GM12878 (cell line): ENCODE results near the gene SRP14. TPM values are rescaled to one million over a fixed set of nuclear protein-coding genes. Genes with fewer than 3 reads are reported as not detected.

Experiments used
- BMI1 ChIP-seq: fragments of 450-650 bp; IDR thresholded peaks from 2 replicates; pipeline ENCODE4 v1.6.1; 2016; ENCODE audit warnings: mild to moderate bottlenecking, moderate library complexity, borderline replicate concordance
- CBX5 ChIP-seq: sonication (generic); IDR thresholded peaks from 2 replicates; pipeline ENCODE4 v1.6.1; 2016; ENCODE audit warnings: low read depth, moderate library complexity, mild to moderate bottlenecking, inconsistent platforms
- EGR1 ChIP-seq, 2 experiments: IDR thresholded peaks; 1 replicate in 1 of 2; 2 replicates in 1 of 2; pipeline ENCODE4 v1.6.1; 2011 to 2012; ENCODE audit warnings: low read depth in 2 of 2, low read length in 2 of 2, borderline replicate concordance in 1 of 2, mild to moderate bottlenecking in 1 of 2, moderate library complexity in 1 of 2
- FOXK2 ChIP-seq: fragments of 450-650 bp; IDR thresholded peaks from 2 replicates; pipeline ENCODE4 v1.6.1; 2017; ENCODE audit warnings: mild to moderate bottlenecking, moderate library complexity
- GATAD2B ChIP-seq: fragments of 450-650 bp; conservative IDR thresholded peaks from 2 replicates; pipeline ENCODE4 v1.6.1; 2017; ENCODE audit warnings: low read depth, mild to moderate bottlenecking, moderate library complexity
- NFIC ChIP-seq: IDR thresholded peaks from 2 replicates; pipeline ENCODE4 v1.6.1; 2012; ENCODE audit warnings: low read depth, mild to moderate bottlenecking, inconsistent platforms, low read length, moderate library complexity
- NR2C2 ChIP-seq: IDR thresholded peaks from 2 replicates; pipeline ENCODE4 v1.6.1; 2011; ENCODE audit warnings: borderline replicate concordance, low read depth; ENCODE audit not compliant: control insufficient read depth, insufficient read length
- RAD21 ChIP-seq: IDR thresholded peaks from 2 replicates; pipeline ENCODE4 v1.6.1; 2011; ENCODE audit warnings: mild to moderate bottlenecking, low read depth, low read length, moderate library complexity; ENCODE audit not compliant: insufficient read depth
- RAD51 ChIP-seq: fragments of 450-650 bp; IDR thresholded peaks from 2 replicates; pipeline ENCODE4 v1.6.1; 2016; ENCODE audit warnings: moderate library complexity, mild to moderate bottlenecking, inconsistent platforms
- RELA ChIP-seq: fragments of 450-650 bp; IDR thresholded peaks from 2 replicates; pipeline ENCODE4 v1.8.0; 2014; ENCODE audit warnings: borderline replicate concordance; ENCODE audit not compliant: partially characterized antibody
- RUNX3 ChIP-seq: IDR thresholded peaks from 2 replicates; pipeline ENCODE4 v1.6.1; 2012; ENCODE audit warnings: low read length, inconsistent platforms
- SMC3 ChIP-seq: IDR thresholded peaks from 2 replicates; pipeline ENCODE4 v1.6.1; 2011; ENCODE audit warnings: low read length, improper control_type of control experiment, borderline replicate concordance
- SREBF1 ChIP-seq: IDR thresholded peaks from 2 replicates; pipeline ENCODE4 v1.6.1; 2012; ENCODE audit warnings: mild to moderate bottlenecking, low read length
- STAT3 ChIP-seq: IDR thresholded peaks from 2 replicates; pipeline ENCODE4 v1.6.1; 2011; ENCODE audit warnings: low read depth, low read length, improper control_type of control experiment
- TBL1XR1 ChIP-seq: IDR thresholded peaks from 2 replicates; pipeline ENCODE4 v1.6.1; 2012; ENCODE audit warnings: low read depth, low read length, improper control_type of control experiment
- WRNIP1 ChIP-seq: IDR thresholded peaks from 2 replicates; pipeline ENCODE4 v1.6.1; 2011; ENCODE audit warnings: low read depth, low read length, improper control_type of control experiment, borderline replicate concordance
- ZZZ3 ChIP-seq: IDR thresholded peaks from 2 replicates; pipeline ENCODE4 v1.6.1; 2011; ENCODE audit warnings: low read depth; ENCODE audit not compliant: control insufficient read depth, insufficient read length
- polyA plus RNA-seq, 11 experiments: library from polyadenylated mRNA; depleted of rRNA in 4 of 11; unstranded in 6 of 11; stranded (reverse) in 5 of 11; fragments of >200 nt; fragmentation: Nextera tagmentation in 4 of 11; fragmentation: Illumina TruSeq in 1 of 11; extraction: Ambion mirVana in 4 of 11; extraction: Trizol in 1 of 11; gene quantifications; 1 replicate in 1 of 11; 2 replicates in 10 of 11; pipeline versions ENCODE4 v1.2.1 to v1.2.3, GENCODE V29; 2011 to 2016; ENCODE audit warnings: inconsistent platforms in 2 of 11, missing spikeins in 2 of 11, low read depth in 1 of 11
- total RNA-seq, 4 experiments: library from RNA; depleted of rRNA in 3 of 4; stranded (reverse); fragments of >200 nt in 3 of 4; fragmentation: Illumina TruSeq in 1 of 4; extraction: Trizol in 1 of 4; gene quantifications; 2 replicates each; pipeline versions ENCODE4 v1.2.1 to v1.2.3, GENCODE V29; 2013 to 2021
- TF ChIP-seq, protein P1 (sequence below): fragments of 450-650 bp; IDR thresholded peaks from 2 replicates; pipeline ENCODE4 v1.6.1; 2016; ENCODE audit warnings: mild to moderate bottlenecking
- TF ChIP-seq, protein P2 (sequence below): fragments of 150-350 bp; IDR thresholded peaks from 2 replicates; pipeline ENCODE4 v1.6.1; 2016; ENCODE audit warnings: low read depth, low read length
- TF ChIP-seq, protein P3 (sequence below): fragments of 450-650 bp; IDR thresholded peaks from 2 replicates; pipeline ENCODE4 v1.6.1; 2016; ENCODE audit warnings: mild to moderate bottlenecking
- TF ChIP-seq, protein P4 (sequence below), 3 experiments: IDR thresholded peaks in 2 of 3; conservative IDR thresholded peaks in 1 of 3; 2 replicates each; pipeline ENCODE4 v1.5.1; 2011; ENCODE audit warnings: low read depth in 3 of 3, low read length in 3 of 3, mild to moderate bottlenecking in 3 of 3, control low read depth in 2 of 3, moderate library complexity in 2 of 3, inconsistent platforms in 1 of 3, mixed read lengths in 1 of 3; ENCODE audit not compliant: control insufficient read depth in 2 of 3, insufficient read depth in 1 of 3; ENCODE audit errors: extremely low read depth in 1 of 3

SRP14 gene
- total and polyA plus RNA-seq, 10 of the 15 experiments (the other 5 are each of a cell fraction or from before 2014, with no cell fraction given) = 141 to 1,182 (median 493) TPM

DNA sequence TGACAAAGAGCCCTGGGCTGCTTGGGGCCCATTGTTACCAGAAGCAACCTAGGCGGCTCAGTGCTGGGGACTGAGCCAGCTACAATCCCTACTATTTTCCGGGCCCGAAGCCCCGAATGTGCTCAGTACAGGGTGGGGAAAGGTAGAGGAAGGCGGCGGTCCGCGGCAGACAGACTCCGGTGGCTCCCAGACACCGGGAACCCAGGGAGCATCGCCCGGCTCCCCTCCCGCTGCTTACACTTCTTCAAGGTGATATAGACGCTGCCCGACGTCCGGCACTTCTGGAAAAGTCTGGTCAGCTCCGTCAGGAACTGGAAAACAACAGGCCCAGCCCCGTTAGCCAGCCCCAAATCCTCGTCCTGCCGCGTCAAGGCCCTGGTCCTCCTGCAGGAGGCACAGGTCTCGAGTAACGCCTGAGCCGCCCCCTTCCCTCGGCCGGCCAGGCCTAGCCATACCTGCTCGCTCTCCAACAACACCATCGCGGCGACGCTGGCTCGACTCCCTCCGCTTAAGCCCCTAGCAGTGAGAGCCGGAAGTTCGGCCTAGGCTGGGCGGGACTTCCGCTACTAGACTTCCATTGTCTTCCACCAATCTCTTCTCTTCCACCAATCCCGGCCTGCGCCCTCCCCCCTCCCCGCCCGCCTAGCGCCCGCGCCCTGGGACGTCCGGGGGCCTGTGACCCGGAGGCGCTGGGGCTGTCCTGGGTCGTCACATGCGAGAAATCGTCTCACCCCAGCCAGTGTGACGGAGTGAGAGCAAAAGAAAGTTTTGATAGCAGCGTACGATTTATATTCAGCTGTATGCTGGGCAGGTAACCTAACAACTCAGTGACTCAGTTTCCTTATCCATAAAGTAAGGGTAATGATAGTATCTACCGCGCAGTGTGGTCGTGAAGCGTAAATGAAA is at the start of gene SRP14 (continued):
- TF ChIP-seq, protein P1, sequence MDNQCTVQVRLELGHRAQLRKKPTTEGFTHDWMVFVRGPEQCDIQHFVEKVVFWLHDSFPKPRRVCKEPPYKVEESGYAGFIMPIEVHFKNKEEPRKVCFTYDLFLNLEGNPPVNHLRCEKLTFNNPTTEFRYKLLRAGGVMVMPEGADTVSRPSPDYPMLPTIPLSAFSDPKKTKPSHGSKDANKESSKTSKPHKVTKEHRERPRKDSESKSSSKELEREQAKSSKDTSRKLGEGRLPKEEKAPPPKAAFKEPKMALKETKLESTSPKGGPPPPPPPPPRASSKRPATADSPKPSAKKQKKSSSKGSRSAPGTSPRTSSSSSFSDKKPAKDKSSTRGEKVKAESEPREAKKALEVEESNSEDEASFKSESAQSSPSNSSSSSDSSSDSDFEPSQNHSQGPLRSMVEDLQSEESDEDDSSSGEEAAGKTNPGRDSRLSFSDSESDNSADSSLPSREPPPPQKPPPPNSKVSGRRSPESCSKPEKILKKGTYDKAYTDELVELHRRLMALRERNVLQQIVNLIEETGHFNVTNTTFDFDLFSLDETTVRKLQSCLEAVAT = no peak; the same call in 1 of the 2 replicates
- TF ChIP-seq, protein P2, sequence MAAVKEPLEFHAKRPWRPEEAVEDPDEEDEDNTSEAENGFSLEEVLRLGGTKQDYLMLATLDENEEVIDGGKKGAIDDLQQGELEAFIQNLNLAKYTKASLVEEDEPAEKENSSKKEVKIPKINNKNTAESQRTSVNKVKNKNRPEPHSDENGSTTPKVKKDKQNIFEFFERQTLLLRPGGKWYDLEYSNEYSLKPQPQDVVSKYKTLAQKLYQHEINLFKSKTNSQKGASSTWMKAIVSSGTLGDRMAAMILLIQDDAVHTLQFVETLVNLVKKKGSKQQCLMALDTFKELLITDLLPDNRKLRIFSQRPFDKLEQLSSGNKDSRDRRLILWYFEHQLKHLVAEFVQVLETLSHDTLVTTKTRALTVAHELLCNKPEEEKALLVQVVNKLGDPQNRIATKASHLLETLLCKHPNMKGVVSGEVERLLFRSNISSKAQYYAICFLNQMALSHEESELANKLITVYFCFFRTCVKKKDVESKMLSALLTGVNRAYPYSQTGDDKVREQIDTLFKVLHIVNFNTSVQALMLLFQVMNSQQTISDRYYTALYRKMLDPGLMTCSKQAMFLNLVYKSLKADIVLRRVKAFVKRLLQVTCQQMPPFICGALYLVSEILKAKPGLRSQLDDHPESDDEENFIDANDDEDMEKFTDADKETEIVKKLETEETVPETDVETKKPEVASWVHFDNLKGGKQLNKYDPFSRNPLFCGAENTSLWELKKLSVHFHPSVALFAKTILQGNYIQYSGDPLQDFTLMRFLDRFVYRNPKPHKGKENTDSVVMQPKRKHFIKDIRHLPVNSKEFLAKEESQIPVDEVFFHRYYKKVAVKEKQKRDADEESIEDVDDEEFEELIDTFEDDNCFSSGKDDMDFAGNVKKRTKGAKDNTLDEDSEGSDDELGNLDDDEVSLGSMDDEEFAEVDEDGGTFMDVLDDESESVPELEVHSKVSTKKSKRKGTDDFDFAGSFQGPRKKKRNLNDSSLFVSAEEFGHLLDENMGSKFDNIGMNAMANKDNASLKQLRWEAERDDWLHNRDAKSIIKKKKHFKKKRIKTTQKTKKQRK = no peak
- TF ChIP-seq RUNX3 = no peak
- TF ChIP-seq TBL1XR1 = no peak
- no peak for TF ChIP-seq EGR1 (IDR thresholded peaks at IDR 0.05; ENCODE audit: borderline replicate concordance in 1 of 2, low read depth in 2 of 2, low read length in 2 of 2)
- no peak for TF ChIP-seq RAD21
- TF ChIP-seq, protein P3, sequence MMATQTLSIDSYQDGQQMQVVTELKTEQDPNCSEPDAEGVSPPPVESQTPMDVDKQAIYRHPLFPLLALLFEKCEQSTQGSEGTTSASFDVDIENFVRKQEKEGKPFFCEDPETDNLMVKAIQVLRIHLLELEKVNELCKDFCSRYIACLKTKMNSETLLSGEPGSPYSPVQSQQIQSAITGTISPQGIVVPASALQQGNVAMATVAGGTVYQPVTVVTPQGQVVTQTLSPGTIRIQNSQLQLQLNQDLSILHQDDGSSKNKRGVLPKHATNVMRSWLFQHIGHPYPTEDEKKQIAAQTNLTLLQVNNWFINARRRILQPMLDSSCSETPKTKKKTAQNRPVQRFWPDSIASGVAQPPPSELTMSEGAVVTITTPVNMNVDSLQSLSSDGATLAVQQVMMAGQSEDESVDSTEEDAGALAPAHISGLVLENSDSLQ = peak; percentile 82
- TF ChIP-seq BMI1 = no peak
- no peak for TF ChIP-seq SREBF1
- no peak for TF ChIP-seq ZZZ3
- TF ChIP-seq SMC3 = no peak
- no peak for TF ChIP-seq NFIC
- TF ChIP-seq WRNIP1 = no peak
- TF ChIP-seq, protein P4, sequence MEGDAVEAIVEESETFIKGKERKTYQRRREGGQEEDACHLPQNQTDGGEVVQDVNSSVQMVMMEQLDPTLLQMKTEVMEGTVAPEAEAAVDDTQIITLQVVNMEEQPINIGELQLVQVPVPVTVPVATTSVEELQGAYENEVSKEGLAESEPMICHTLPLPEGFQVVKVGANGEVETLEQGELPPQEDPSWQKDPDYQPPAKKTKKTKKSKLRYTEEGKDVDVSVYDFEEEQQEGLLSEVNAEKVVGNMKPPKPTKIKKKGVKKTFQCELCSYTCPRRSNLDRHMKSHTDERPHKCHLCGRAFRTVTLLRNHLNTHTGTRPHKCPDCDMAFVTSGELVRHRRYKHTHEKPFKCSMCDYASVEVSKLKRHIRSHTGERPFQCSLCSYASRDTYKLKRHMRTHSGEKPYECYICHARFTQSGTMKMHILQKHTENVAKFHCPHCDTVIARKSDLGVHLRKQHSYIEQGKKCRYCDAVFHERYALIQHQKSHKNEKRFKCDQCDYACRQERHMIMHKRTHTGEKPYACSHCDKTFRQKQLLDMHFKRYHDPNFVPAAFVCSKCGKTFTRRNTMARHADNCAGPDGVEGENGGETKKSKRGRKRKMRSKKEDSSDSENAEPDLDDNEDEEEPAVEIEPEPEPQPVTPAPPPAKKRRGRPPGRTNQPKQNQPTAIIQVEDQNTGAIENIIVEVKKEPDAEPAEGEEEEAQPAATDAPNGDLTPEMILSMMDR (IDR thresholded peaks at IDR 0.05 in 2 of 3, conservative IDR thresholded peaks at IDR 0.05 in 1 of 3; ENCODE audit: control insufficient read depth in 2 of 3, extremely low read depth in 1 of 3, insufficient read depth in 1 of 3, low read depth in 3 of 3, low read length in 3 of 3) = 0 out of 6 replicates have a peak, but pooled peaks of 1 of the 3 experiments have one; percentile 1
- TF ChIP-seq FOXK2 = no peak
- TF ChIP-seq STAT3 = no peak
- no peak for TF ChIP-seq CBX5
- TF ChIP-seq RAD51 = no peak
- TF ChIP-seq GATAD2B = peak; percentile 46; the same call in 1 of the 2 replicates
- no peak for TF ChIP-seq NR2C2
- no peak for TF ChIP-seq RELA
